Coronary artery (tissue), 2 donors: Measurements from ENCODE around the gene LENG8.
A peak's percentile ranks its signal among the peaks of the same experiment; 100 is the strongest.

Experiments used
- DNase-seq: peaks from one replicate; pipeline ENCODE4 v3.0.0-alpha.2; 2017; ENCODE audit warnings: low spot score
- H3K27ac ChIP-seq, 2 donors: fragments of 200-600 bp; sonication (generic); one replicate each; pipeline ENCODE4 v1.5.1; 2016 to 2019
- H3K4me3 ChIP-seq: fragments of 200-600 bp; sonication (generic); 2 replicates; pipeline ENCODE4 v1.5.1; 2016; ENCODE audit warnings: mild to moderate bottlenecking, moderate library complexity
- CTCF ChIP-seq: fragments of 200-600 bp; sonication (generic); IDR thresholded peaks from one replicate; pipeline ENCODE4 v1.5.1; 2019; ENCODE audit warnings: antibody characterized with exemption

Gene LENG8

DNA sequence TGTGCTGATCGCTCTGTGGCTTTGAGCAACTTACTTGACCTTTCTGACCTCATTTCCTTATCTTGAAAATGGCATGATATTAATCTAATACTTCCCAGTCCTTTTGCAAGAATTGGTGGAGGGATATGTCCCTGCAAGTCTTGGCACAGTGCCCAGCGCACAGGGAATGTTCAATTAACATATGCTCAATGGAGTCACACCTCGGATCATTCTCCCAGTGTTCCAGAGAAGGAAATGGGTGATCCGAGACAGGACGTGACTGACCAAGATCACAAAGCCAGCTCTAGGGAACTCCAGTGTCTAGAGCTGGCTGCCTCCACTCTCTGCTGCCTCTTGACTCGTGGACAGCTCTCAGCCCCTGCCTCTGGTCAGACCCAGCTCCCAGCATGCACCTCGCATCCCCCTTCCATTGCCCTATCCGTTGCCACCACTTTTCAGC lies 20.5 kb downstream of the LENG8 start:
- no peak for DNase-seq
- peak overlapping the region in 1 of 2 donors; percentile 47 for H3K27ac ChIP-seq
- no peak for TF ChIP-seq CTCF

DNA sequence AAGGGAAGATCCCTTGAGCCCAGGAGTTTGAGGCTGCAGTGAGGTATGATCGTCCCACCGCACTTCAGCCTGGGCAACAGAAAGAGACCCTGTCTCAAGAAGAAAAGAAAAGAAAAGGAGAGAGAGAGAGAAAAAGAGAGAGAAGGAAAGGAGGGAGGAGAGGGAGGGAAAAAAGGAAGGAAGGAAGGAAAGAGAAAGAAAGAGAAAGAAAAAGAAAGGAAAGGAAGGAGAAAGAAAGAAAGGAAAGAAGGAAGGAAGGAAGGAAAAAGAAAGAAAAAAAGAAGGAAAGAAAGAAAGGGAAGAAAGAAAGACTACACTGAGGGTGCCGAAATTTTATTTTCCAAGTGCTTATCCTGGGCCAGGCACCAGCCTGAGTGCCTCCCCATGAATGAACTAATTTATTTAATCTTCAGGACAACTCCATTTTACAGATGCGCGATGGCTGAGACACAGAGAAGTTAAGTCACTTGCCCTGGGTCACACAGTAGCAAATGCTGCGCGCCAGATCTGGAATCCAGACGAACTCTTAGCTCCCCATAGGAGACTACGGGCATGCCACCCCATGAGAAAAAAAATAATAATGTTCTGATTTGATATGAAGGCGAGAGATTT lies 21.4 kb downstream of the LENG8 start:
- DNase-seq, result peak; percentile 16
- Histone ChIP-seq H3K4me3 (peak overlapping the region; percentile 63), H3K27ac (peak overlapping the region; percentile 66 to 75)
- TF ChIP-seq CTCF, result no peak

More for the DNA sequence above, 20.5 kb downstream of the LENG8 start:
- H3K4me3 ChIP-seq, result no peak overlapping the region

DNA sequence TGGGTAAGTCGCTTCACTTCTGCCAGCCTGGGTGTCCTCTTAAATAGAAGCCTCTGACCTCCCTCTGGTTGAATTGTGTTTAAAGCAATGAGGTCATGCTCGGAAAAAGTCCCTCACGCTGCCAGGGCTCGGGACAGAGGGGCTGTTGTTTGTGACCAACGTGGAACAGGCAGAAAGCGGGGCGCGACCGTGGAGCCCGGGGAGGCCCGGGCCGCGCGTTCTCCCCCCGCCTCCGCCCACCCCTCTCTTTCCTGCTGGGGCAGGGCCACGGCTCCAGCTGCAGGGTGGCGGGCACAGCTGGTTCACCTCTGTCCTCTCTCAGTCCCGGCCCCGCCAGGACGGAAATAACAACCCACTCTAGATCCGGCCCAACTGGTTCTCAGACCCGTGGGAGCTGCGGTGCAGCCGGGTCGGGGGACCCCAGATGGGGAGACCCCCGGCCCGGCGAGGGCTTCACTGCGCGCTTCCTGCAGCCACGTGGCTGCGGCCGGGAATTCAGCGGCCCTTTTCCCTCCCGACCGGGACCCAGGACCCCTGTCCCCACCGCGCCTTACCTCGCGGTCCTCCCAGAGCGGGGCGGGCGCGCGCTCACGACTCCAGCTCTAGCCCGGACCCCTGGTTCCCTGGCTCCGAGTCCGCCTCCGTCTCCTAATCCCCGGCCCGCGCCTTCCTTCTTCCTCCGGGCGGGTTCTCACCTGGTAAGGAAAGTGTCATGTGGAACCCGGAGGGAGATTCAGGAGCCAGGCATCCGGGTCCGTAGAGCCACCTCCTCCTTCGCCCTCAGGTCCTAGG lies 22.2 kb downstream of the LENG8 start:
- no peak for TF ChIP-seq CTCF
- DNase-seq, result no peak
- Histone ChIP-seq H3K27ac (peak overlapping the region; percentile 66 to 75), H3K4me3 (peak overlapping the region; percentile 63)

DNA sequence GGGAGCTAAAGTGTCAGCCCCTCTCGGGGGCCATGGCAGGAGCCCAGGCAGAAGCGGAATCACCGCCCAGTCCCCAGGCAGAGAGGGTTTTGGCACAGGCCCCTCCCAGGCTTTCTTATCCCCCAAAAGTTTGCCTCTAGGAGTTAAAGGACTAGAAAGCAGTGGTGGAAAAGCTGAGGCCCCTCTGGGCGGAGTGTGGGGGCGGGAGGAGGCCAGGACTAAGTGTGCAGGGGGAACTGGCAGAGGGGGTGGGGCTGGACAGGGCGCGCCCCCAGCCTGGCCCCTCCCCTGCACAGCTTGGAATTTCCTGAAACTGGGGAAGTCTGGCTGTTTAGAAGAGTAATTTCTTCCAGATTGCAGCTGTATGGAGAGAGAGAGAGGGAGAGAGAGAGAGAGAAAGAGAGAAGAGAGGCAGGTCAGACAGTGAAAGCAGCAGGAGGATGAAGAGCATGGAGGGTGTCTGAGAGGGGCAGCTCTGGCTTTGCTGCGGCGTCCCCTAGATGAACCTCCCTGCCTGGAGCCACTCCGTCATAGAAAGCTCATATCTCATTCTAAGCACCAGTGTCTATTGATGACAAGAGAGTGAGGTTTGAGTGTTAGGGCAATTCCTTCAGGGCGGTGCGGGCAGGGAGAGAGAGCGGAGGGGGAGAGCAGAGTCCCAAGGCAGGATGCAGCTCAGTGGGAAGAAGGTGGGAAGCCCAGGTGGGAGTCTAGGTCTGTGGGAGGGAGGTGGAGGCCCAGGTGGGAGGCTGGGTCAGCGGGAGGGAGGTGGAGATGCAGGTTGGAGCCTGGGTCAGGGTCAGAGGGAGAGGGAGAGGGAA lies 24.3 kb downstream of the LENG8 start, which contains the start of gene CDC42EP5:
Gene CDC42EP5 (minus strand): TSS at position 226 of the 821 bp plus-strand sequence. CDS start 7,749 bp downstream, outside the sequence.
- Histone ChIP-seq H3K4me3 (peak within 1 kb of the TSS; percentile 71), H3K27ac (peak within 1 kb of the TSS; percentile 42 to 84)
- TF ChIP-seq CTCF, result no peak
- no peak for DNase-seq

DNA sequence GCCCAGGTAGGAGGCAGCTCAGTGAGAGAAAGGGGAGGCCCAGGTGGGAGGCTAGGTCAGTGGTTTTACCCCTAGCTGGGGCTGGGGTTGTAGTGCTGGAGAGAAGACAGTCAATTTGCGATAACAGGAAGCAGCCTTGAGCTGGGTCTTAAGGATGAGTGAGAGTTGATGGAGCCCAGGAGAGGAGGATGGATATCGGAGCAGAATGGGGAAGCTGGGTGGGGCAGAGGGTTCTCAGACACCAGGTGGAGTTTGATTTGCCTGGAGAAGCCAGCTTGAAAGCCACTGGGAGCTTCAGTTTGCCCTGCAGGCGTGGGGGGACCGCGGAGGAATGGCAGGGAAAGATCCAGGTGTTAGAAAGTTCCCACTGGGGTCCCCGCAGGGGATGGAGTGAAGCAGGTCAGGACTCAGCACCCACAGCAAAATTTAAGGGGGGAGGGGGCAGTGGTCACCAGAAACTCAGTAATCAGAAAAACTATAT lies 24.9 kb downstream of the LENG8 start:
- peak overlapping the region in 1 of 2 donors; percentile 84 for H3K27ac ChIP-seq
- no peak overlapping the region for H3K4me3 ChIP-seq
- no peak for TF ChIP-seq CTCF
- no peak for DNase-seq

DNA sequence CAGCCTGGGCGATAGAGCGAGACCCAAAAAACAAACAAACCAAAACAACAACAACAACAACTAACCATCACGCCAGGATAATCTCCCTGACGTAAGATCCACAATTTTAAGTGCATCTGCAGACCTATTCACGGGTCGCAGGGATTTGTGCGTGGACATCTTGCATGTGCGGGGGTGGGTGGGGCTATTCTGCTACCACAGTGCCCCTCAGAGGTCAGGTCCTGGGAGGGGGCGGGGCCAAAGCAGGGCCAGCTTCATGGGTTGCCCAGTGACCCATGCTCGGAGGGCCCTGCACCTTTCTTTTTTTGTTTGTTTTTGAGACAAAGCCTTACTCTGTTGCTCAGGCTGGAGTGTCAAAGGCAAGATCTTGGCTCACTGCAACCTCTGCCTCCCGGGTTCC lies 26.7 kb downstream of the LENG8 start:
- H3K4me3 ChIP-seq, result no peak overlapping the region
- no peak overlapping the region for H3K27ac ChIP-seq
- no peak for DNase-seq
- TF ChIP-seq CTCF, result no peak
